Hematopoietic multipotent progenitor cell treated with erythropoietin and hydrocortisone succinate and interleukin-3 and kit ligand, for 17 days (in vitro differentiated cells): ENCODE data around the gene GJB5.

Experiments used
- DNase-seq: peaks from one replicate; pipeline ENCODE4 v3.0.0-alpha.2; 2015; ENCODE audit warnings: low spot score

Gene GJB5

DNA sequence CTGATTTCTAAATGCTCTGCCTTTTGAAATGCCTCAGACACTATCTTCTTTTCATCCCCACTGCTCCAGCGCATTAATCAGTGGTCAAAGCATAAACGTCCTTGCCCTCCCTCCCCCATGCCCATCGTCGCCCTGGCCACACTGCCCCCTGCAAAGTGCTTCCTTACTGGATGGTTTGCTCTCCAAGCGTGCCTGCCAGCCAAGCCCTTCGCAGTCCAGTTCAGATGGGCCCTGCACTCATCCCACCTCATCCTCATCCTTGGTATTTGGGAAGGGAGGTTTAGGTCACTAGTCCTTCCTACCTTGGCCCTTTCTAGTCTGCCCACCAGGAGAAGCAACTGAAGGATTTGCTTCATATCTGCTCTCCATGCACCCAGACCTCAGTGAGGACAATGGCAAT is 41.1 kb downstream of the GJB5 start:
- no peak for DNase-seq

DNA sequence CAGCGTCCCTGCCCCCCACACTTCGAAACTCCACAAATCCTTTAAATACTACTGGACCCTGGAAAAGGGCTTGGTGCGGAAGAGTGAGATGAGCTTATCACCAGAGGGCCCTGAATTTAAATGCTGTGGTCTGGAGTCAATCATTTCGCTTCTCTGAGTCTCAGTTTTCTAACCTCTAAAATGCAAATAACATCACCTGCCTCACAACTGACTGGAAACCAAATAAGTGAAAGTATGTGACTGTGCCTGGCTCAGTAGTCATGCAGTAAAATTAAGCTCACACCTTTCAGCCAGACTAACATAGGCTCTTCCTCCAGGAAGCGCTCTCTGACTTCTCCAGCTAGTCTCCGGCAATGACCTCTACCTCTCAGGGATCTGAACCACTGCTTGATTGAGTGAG is 42.1 kb downstream of the GJB5 start:
- DNase-seq, result no peak

DNA sequence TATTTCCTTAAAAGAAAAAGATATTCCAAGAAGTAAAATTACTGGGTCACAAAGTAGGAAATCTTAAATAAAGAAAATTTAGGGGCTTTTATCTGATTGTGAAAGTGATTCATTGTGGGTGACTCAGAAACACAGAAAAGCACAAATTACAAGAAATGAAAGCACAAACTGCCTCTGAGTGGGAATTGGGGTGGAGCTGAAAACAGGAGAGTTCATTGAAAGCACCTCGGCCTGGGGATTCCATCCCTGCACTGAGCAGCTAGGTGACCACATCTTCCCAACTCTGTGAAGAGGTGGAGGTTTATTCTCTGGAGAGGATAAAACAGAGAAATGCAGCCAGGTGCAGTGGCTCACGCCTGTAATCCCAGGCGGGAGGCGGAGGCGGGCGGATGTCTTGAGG is 45.4 kb downstream of the GJB5 start:
- DNase-seq, result no peak

DNA sequence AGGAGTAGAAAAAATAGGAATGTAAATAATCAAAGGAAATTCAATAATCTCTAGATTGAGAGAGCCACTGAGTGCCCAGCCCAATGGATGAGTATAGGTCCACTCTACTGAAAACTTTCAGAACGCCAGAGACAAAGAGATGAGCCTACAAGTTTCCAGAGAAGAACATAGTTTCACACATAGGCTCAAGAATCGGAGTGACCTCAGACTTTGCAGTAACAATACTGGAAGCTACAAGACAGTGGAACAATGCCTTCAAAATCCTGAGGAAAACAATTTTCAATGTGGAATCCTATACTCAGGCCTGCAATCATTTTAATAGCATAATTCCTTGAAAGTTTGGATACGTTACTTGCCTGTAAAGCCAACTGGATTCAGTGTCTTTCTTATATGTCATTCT is 48.9 kb downstream of the GJB5 start:
- DNase-seq, result no peak

DNA sequence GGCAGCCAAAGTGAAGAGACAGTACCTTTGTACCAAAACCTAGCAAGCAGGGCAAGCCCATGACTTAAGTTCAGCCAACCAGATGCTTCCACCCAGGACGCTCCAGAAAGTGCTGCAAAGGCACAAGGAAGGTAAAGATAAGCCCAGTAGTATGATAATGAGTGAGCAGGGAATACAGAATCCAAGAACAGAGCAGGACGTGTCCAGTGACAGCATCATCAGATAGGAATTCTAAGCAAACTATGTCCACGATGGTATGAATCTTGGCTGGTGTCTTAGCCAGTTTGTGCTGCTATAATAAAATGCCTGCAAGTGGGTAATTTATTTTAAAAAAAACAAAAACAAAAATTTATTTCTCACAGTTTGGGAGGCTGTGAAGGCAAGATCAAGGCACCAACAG is 51.5 kb downstream of the GJB5 start:
- DNase-seq, result no peak
